Astrocyte (in vitro differentiated cells and primary cell): ENCODE data around the gene UBE2QL1. TPM values are rescaled to one million over a fixed set of nuclear protein-coding genes. Genes with fewer than 3 reads are reported as not detected.

Experiments used
- DNase-seq: peaks from one replicate; pipeline ENCODE4 v3.0.0-alpha.2; 2010; ENCODE audit warnings: low read depth
- FAIRE-seq: peaks from 2 replicates; lab custom pipeline; 2011; peaks lifted over from hg19 to GRCh38; lab: Jason Lieb, UNC
- H2AFZ ChIP-seq: 2 replicates; pipeline ENCODE4 v1.6.0; 2012; ENCODE audit warnings: low read depth, low read length, inconsistent platforms
- H3K27ac ChIP-seq: 2 replicates; pipeline ENCODE4 v1.5.1; 2011; ENCODE audit warnings: low read depth, low read length, inconsistent platforms
- H3K27me3 ChIP-seq: 2 replicates; pipeline ENCODE4 v1.6.0; 2011; ENCODE audit warnings: low read length, inconsistent platforms; ENCODE audit not compliant: insufficient read depth
- H3K36me3 ChIP-seq: 2 replicates; pipeline ENCODE4 v1.5.1; 2011; ENCODE audit warnings: low read length, inconsistent platforms; ENCODE audit not compliant: insufficient read depth
- H3K4me1 ChIP-seq: 2 replicates; pipeline ENCODE4 v1.5.1; 2011; ENCODE audit warnings: low read length, inconsistent platforms; ENCODE audit not compliant: insufficient read depth
- H3K4me2 ChIP-seq: 2 replicates; pipeline ENCODE4 v1.6.0; 2012; ENCODE audit warnings: low read length, inconsistent platforms
- H3K4me3 ChIP-seq: 2 replicates; pipeline ENCODE4 v1.5.1; 2011; ENCODE audit warnings: low read depth, mild to moderate bottlenecking, low read length, inconsistent platforms; ENCODE audit not compliant: insufficient read depth
- H3K79me2 ChIP-seq: 2 replicates; pipeline ENCODE4 v1.6.0; 2012; ENCODE audit warnings: mild to moderate bottlenecking, low read length, inconsistent platforms; ENCODE audit not compliant: insufficient read depth
- H3K9ac ChIP-seq: 2 replicates; pipeline ENCODE4 v1.6.0; 2012; ENCODE audit warnings: mild to moderate bottlenecking, low read length, inconsistent platforms
- H3K9me3 ChIP-seq: 2 replicates; pipeline ENCODE4 v1.5.1; 2012; ENCODE audit warnings: low read depth, mild to moderate bottlenecking, low read length, inconsistent platforms; ENCODE audit not compliant: insufficient read depth
- H4K20me1 ChIP-seq: 2 replicates; pipeline ENCODE4 v1.6.0; 2012; ENCODE audit warnings: low read length, inconsistent platforms; ENCODE audit not compliant: insufficient read depth
- H3K27ac Mint-ChIP-seq: one replicate; pipeline ENCODE4 v1.8.0; 2021; ENCODE audit warnings: mild to moderate bottlenecking, mixed read lengths; ENCODE audit not compliant: unreplicated experiment
- H3K27me3 Mint-ChIP-seq: one replicate; pipeline ENCODE4 v1.8.0; 2021; ENCODE audit warnings: low read depth, mixed read lengths; ENCODE audit not compliant: unreplicated experiment
- H3K36me3 Mint-ChIP-seq: one replicate; pipeline ENCODE4 v1.8.0; 2021; ENCODE audit warnings: low read depth, mixed read lengths; ENCODE audit not compliant: unreplicated experiment
- H3K4me1 Mint-ChIP-seq: one replicate; pipeline ENCODE4 v1.8.0; 2021; ENCODE audit warnings: low read depth, mixed read lengths; ENCODE audit not compliant: unreplicated experiment
- H3K4me3 Mint-ChIP-seq: one replicate; pipeline ENCODE4 v1.8.0; 2021; ENCODE audit warnings: mild to moderate bottlenecking, moderate library complexity, mixed read lengths; ENCODE audit not compliant: unreplicated experiment
- H3K9me3 Mint-ChIP-seq: one replicate; pipeline ENCODE4 v1.8.0; 2021; ENCODE audit warnings: mild to moderate bottlenecking, mixed read lengths; ENCODE audit not compliant: unreplicated experiment
- EZH2 ChIP-seq: IDR thresholded peaks from 2 replicates; pipeline ENCODE4 v1.6.1; 2012; ENCODE audit warnings: mild to moderate bottlenecking, low read length, inconsistent platforms; ENCODE audit not compliant: insufficient read depth
- total RNA-seq: library from RNA; stranded (reverse); gene quantifications from 2 replicates; pipeline ENCODE4 v1.2.1, GENCODE V29; 2021
- TF ChIP-seq, protein P1 (sequence below): IDR thresholded peaks from 2 replicates; pipeline ENCODE4 v1.5.1; 2011; ENCODE audit warnings: low read depth, mild to moderate bottlenecking, inconsistent platforms, low read length, moderate library complexity; ENCODE audit not compliant: insufficient read depth

Gene UBE2QL1
- total RNA-seq, 1 donor from 2014 or later: 0.50 TPM

DNA sequence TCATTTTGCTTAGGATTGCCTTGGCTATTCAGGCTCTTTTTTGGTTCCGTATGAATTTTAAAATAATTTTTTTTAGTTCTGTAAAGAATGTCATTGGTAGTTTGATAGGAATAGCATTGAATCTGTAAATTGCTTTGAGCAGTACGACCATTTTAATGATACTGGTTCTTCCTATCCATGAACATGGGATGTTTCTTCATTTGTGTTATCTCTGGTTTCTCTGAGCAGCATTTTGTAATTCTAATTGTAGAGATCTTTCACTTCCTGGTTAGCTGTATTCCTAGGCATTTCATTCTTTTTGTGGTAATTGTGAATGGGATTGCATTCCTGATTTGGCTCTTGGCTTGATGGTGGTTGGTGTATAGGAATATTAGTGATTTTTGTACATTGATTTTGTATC lies 6.3 kb upstream of the UBE2QL1 start:
- H3K27me3 Mint-ChIP-seq: peaks cover 19% of the 10 kb centered on the region
- no peak for FAIRE-seq

DNA sequence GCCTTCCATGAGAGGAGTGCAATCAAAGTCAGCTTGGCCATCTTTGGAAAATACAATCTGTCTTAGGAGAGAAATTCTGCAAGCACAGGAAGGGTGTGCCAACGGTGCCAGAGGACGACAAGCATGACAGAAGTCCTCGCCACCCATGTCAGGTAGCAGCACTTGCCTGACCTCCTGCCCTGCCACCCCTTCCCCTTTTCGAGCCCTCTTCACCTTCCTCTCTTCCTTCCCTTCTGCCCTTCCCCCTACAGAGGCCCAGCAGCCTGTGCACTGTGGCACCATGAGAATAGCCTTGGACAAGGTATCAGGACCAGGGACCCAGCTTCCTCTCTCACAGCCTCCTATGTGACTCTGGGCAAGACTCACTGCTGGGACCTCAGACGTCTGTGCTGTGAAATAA lies 5.3 kb upstream of the UBE2QL1 start:
- Mint-ChIP-seq H3K27me3 (peaks cover 19% of the 10 kb centered on the region), H3K4me1 (peaks cover 10% of the 10 kb centered on the region), H3K4me3 (no peak overlapping the region), H3K9me3 (peaks cover 21% of the 10 kb centered on the region), H3K36me3 (no peaks in the 10 kb centered on the region), H3K27ac (no peak overlapping the region)
- DNase-seq (no peak), FAIRE-seq (no peak)
- Histone ChIP-seq H3K4me2 (no peak overlapping the region), H3K4me3 (no peak overlapping the region), H3K27me3 (no peaks in the 10 kb centered on the region), H3K79me2 (no peaks in the 10 kb centered on the region), H3K9me3 (peaks cover 3% of the 10 kb centered on the region), H4K20me1 (no peaks in the 10 kb centered on the region), H3K9ac (no peak overlapping the region), H3K27ac (no peak overlapping the region), H3K4me1 (no peaks in the 10 kb centered on the region), H2AFZ (no peak overlapping the region), H3K36me3 (no peaks in the 10 kb centered on the region)
- TF ChIP-seq, protein P1, sequence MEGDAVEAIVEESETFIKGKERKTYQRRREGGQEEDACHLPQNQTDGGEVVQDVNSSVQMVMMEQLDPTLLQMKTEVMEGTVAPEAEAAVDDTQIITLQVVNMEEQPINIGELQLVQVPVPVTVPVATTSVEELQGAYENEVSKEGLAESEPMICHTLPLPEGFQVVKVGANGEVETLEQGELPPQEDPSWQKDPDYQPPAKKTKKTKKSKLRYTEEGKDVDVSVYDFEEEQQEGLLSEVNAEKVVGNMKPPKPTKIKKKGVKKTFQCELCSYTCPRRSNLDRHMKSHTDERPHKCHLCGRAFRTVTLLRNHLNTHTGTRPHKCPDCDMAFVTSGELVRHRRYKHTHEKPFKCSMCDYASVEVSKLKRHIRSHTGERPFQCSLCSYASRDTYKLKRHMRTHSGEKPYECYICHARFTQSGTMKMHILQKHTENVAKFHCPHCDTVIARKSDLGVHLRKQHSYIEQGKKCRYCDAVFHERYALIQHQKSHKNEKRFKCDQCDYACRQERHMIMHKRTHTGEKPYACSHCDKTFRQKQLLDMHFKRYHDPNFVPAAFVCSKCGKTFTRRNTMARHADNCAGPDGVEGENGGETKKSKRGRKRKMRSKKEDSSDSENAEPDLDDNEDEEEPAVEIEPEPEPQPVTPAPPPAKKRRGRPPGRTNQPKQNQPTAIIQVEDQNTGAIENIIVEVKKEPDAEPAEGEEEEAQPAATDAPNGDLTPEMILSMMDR: no peak
- no peak for TF ChIP-seq EZH2

More for the DNA sequence above, 6.3 kb upstream of the UBE2QL1 start:
- Histone ChIP-seq H3K9ac (no peak overlapping the region), H3K4me2 (no peak overlapping the region), H3K9me3 (no peaks in the 10 kb centered on the region), H4K20me1 (no peaks in the 10 kb centered on the region), H3K27ac (no peak overlapping the region), H3K36me3 (no peaks in the 10 kb centered on the region), H3K4me1 (no peaks in the 10 kb centered on the region), H3K79me2 (no peaks in the 10 kb centered on the region), H3K27me3 (no peaks in the 10 kb centered on the region), H2AFZ (no peak overlapping the region), H3K4me3 (no peak overlapping the region)
- H3K4me3 Mint-ChIP-seq: no peak overlapping the region
- peaks cover 21% of the 10 kb centered on the region for H3K9me3 Mint-ChIP-seq
- DNase-seq: no peak
- H3K36me3 Mint-ChIP-seq: no peaks in the 10 kb centered on the region
- no peak overlapping the region for H3K27ac Mint-ChIP-seq
- peaks cover 10% of the 10 kb centered on the region for H3K4me1 Mint-ChIP-seq
- TF ChIP-seq, protein P1: no peak
- TF ChIP-seq EZH2: no peak

GRCh38 chr5:6446042-6446441 lies 2.6 kb upstream of the UBE2QL1 start:
- H4K20me1 ChIP-seq: no peaks in the 10 kb centered on the region
- H2AFZ ChIP-seq: no peak overlapping the region
- TF ChIP-seq, protein P1: no peak
- TF ChIP-seq EZH2: no peak
- H3K4me1 ChIP-seq: no peaks in the 10 kb centered on the region
- H3K4me2 ChIP-seq: no peak overlapping the region
- H3K36me3 ChIP-seq: no peaks in the 10 kb centered on the region
- no peak overlapping the region for H3K4me3 ChIP-seq
- no peaks in the 10 kb centered on the region for H3K4me1 Mint-ChIP-seq
- H3K9me3 Mint-ChIP-seq: peaks cover 13% of the 10 kb centered on the region
- FAIRE-seq (no peak), DNase-seq (no peak)
- H3K79me2 ChIP-seq: no peaks in the 10 kb centered on the region
- H3K9me3 ChIP-seq: peaks cover 3% of the 10 kb centered on the region
- no peak overlapping the region for H3K4me3 Mint-ChIP-seq
- no peaks in the 10 kb centered on the region for H3K36me3 Mint-ChIP-seq
- H3K27ac ChIP-seq: no peak overlapping the region
- H3K27me3 ChIP-seq: peaks cover 23% of the 10 kb centered on the region
- H3K27ac Mint-ChIP-seq: no peak overlapping the region
- no peak overlapping the region for H3K9ac ChIP-seq
- peaks cover 37% of the 10 kb centered on the region for H3K27me3 Mint-ChIP-seq
